Ovary (tissue), 3 donors: ENCODE measurements around the gene HNRNPUL1.

Source experiments
- EP300 ChIP-seq: sonication (generic); formaldehyde crosslinking; IDR thresholded peaks from one replicate; pipeline ENCODE4 v1.6.1; 2017; ENCODE audit warnings: antibody characterized with exemption
- POLR2A ChIP-seq: fragments of 450-650 bp; IDR thresholded peaks from one replicate; pipeline ENCODE4 v1.6.1; 2017; ENCODE audit warnings: antibody characterized with exemption, mild to moderate bottlenecking, moderate library complexity
- TF ChIP-seq, protein P1 (sequence below), 3 donors: fragments of 450-650 bp in 2 of 3; fragments of 200-600 bp in 1 of 3; IDR thresholded peaks; one replicate each; pipeline versions ENCODE4 v1.5.1 to v1.8.0; 2016 to 2022; ENCODE audit warnings: antibody characterized with exemption in 3 of 3, mild to moderate bottlenecking in 1 of 3
- donor health status: DM: no; HTN: no; CAD: no.

DNA sequence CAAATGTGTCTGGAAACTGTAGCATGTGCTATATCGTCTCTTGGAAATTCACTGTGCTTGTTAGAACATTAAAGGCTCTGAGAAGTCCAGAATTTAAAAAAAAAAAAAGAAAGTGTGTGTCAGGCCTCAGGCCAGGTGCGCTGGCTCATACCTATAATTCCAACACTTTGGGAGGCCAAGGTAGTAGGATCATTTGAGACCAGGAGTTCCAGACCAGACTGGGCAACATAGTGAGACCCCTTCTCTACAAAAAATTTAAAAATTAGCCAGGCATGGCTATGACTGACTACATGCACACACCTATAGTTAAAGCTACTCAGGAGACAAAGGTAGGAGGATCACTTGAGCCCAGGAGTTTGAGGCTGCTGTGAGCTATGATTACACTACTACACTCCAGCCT, 4.9 kb downstream of the HNRNPUL1 start:
- TF ChIP-seq, protein P1, sequence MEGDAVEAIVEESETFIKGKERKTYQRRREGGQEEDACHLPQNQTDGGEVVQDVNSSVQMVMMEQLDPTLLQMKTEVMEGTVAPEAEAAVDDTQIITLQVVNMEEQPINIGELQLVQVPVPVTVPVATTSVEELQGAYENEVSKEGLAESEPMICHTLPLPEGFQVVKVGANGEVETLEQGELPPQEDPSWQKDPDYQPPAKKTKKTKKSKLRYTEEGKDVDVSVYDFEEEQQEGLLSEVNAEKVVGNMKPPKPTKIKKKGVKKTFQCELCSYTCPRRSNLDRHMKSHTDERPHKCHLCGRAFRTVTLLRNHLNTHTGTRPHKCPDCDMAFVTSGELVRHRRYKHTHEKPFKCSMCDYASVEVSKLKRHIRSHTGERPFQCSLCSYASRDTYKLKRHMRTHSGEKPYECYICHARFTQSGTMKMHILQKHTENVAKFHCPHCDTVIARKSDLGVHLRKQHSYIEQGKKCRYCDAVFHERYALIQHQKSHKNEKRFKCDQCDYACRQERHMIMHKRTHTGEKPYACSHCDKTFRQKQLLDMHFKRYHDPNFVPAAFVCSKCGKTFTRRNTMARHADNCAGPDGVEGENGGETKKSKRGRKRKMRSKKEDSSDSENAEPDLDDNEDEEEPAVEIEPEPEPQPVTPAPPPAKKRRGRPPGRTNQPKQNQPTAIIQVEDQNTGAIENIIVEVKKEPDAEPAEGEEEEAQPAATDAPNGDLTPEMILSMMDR (IDR thresholded peaks at IDR 0.05) = no peak
- TF ChIP-seq POLR2A = no peak
- TF ChIP-seq EP300 = no peak
